Measurements from ENCODE around the gene CACNA2D1. TPM values are rescaled to one million over a fixed set of nuclear protein-coding genes. Genes with fewer than 3 reads are reported as not detected.

CACNA2D1 gene
- total RNA-seq, 1 experiment from 2014 or later = 0.27 TPM

DNA sequence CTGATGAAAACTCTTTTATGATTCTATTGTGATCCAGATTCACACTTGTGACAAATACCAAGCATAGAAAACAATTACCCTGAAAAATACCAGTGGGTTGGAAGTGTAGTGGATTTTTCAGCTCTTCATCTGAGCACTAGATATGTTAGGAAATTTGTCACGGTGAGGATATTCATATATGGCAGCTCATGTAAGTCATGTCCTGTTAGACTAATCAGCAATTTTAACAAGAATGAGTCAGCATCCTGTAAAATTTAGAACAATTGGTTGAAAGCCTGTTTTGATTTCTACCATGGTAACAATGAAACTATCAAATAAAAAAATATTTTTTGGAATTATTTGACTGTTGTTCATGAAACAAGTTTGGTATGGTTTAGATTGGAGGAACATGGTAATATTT lies 334.3 kb downstream of the CACNA2D1 start:
- ChIA-PET CTCF (no interaction called here), RAD21 (ENCODE audit: low non-redundant PET in 1 of 2, low total read pairs in 2 of 2, uncharacterized antibody in 2 of 2, unreplicated experiment in 2 of 2) (no interaction called here), POLR2A (no interaction called here)
- intact Hi-C loops (cut with micrococcal nuclease) = no loop called here
- Histone ChIP-seq H3K79me2 (ENCODE audit: insufficient read depth, low read length) (no peaks in the 10 kb centered on the region), H3K9me2 (ENCODE audit: insufficient read depth) (no peaks in the 10 kb centered on the region), H4K20me1 (ENCODE audit: insufficient read depth) (no peaks in the 10 kb centered on the region), H3K4me3 (replicated peaks in 1 of 2; ENCODE audit: low read depth in 1 of 2, low read length in 2 of 2) (no peak overlapping the region), H3K27ac (ENCODE audit: low read depth, low read length) (no peak overlapping the region), H2AFZ (ENCODE audit: low read depth, low read length, poor library complexity, severe bottlenecking) (peak overlapping the region; percentile 51), H3K9me3 (ENCODE audit: control insufficient read depth in 1 of 2, insufficient read depth in 1 of 2, low read depth in 1 of 2, low read length in 2 of 2) (no peaks in the 10 kb centered on the region), H3K27me3 (ENCODE audit: insufficient read depth, low read length) (no peaks in the 10 kb centered on the region), H3K4me2 (ENCODE audit: low read length) (no peak overlapping the region), H3K9ac (ENCODE audit: low read length) (no peak overlapping the region), H3K36me3 (ENCODE audit: control insufficient read depth in 1 of 2, insufficient read depth in 2 of 2, low read length in 2 of 2) (no peaks in the 10 kb centered on the region), H3K4me1 (ENCODE audit: control insufficient read depth in 1 of 2, insufficient read depth in 2 of 2, low read length in 2 of 2) (peaks cover 0 to 7% of the 10 kb centered on the region in 2 experiments; a peak in 2 of 4 replicates)
- ATAC-seq (no peak), DNase-seq (ENCODE audit: low read depth, low spot score) (no peak)
- BruUV-seq (replicated peaks) = no TSS peak
- TF ChIP-seq, protein P1, sequence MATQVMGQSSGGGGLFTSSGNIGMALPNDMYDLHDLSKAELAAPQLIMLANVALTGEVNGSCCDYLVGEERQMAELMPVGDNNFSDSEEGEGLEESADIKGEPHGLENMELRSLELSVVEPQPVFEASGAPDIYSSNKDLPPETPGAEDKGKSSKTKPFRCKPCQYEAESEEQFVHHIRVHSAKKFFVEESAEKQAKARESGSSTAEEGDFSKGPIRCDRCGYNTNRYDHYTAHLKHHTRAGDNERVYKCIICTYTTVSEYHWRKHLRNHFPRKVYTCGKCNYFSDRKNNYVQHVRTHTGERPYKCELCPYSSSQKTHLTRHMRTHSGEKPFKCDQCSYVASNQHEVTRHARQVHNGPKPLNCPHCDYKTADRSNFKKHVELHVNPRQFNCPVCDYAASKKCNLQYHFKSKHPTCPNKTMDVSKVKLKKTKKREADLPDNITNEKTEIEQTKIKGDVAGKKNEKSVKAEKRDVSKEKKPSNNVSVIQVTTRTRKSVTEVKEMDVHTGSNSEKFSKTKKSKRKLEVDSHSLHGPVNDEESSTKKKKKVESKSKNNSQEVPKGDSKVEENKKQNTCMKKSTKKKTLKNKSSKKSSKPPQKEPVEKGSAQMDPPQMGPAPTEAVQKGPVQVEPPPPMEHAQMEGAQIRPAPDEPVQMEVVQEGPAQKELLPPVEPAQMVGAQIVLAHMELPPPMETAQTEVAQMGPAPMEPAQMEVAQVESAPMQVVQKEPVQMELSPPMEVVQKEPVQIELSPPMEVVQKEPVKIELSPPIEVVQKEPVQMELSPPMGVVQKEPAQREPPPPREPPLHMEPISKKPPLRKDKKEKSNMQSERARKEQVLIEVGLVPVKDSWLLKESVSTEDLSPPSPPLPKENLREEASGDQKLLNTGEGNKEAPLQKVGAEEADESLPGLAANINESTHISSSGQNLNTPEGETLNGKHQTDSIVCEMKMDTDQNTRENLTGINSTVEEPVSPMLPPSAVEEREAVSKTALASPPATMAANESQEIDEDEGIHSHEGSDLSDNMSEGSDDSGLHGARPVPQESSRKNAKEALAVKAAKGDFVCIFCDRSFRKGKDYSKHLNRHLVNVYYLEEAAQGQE (IDR thresholded peaks at IDR 0.05; ENCODE audit: low read depth) = no peak
- TF ChIP-seq FOSL1 (IDR thresholded peaks at IDR 0.05; ENCODE audit: low read depth) = no peak
- TF ChIP-seq JUND (IDR thresholded peaks at IDR 0.05) = no peak
- TF ChIP-seq POLR2AphosphoS5 (IDR thresholded peaks at IDR 0.05; ENCODE audit: low read depth, low read length) = no peak
- no peak for TF ChIP-seq ELF1 (IDR thresholded peaks at IDR 0.05; ENCODE audit: borderline replicate concordance, low read depth)
- TF ChIP-seq YY1 (IDR thresholded peaks at IDR 0.05; ENCODE audit: extremely low read depth, insufficient replicate concordance, low read depth, low read length) = no peak
- no peak for TF ChIP-seq SP1 (IDR thresholded peaks at IDR 0.05; ENCODE audit: low read depth)

DNA sequence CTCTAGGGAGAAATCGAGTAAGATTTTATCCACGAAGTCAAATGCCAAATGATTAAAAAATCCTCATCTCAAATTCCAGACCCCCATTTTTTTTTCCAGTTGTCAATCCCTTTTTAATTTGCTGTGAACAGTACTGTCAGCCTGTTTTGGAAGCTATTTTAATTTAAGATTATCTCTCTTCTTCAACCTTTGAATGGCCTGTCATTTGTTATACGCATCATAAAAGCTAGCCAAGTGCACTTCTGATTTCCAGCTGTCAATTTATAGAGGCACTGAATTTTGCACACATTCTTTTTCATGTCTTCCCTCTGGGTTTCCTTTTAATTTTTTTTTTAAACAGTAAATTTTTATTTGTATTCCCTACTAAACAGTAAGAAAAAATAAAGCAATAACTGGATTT lies 337.4 kb downstream of the CACNA2D1 start:
- DNase-seq (ENCODE audit: low read depth, low spot score) (no peak), ATAC-seq (no peak)
- H2AFZ ChIP-seq (ENCODE audit: low read depth, low read length, poor library complexity, severe bottlenecking) = peak overlapping the region; percentile 94
- no peaks in the 10 kb centered on the region for H3K79me2 ChIP-seq (ENCODE audit: insufficient read depth, low read length)
- H3K9me3 ChIP-seq (ENCODE audit: control insufficient read depth in 1 of 2, insufficient read depth in 1 of 2, low read depth in 1 of 2, low read length in 2 of 2) = no peaks in the 10 kb centered on the region
- ChIA-PET POLR2A (no interaction called here), CTCF (interaction anchor here (0.6 kb wide), 1 partner anchor 58 kb away, joined by 3 read pairs; no protein-coding TSS in a partner anchor), RAD21 (ENCODE audit: low non-redundant PET in 1 of 2, low total read pairs in 2 of 2, uncharacterized antibody in 2 of 2, unreplicated experiment in 2 of 2) (no interaction called here)
- H3K36me3 ChIP-seq (ENCODE audit: control insufficient read depth in 1 of 2, insufficient read depth in 2 of 2, low read length in 2 of 2) = no peaks in the 10 kb centered on the region
- H3K9me2 ChIP-seq (ENCODE audit: insufficient read depth) = no peaks in the 10 kb centered on the region
- BruUV-seq (replicated peaks) = no TSS peak
- no peak overlapping the region for H3K4me2 ChIP-seq (ENCODE audit: low read length)
- H3K27me3 ChIP-seq (ENCODE audit: insufficient read depth, low read length) = no peaks in the 10 kb centered on the region
- no peak overlapping the region for H3K4me3 ChIP-seq (replicated peaks in 1 of 2; ENCODE audit: low read depth in 1 of 2, low read length in 2 of 2)
- H4K20me1 ChIP-seq (ENCODE audit: insufficient read depth) = no peaks in the 10 kb centered on the region
- H3K4me1 ChIP-seq (ENCODE audit: control insufficient read depth in 1 of 2, insufficient read depth in 2 of 2, low read length in 2 of 2) = peaks cover 0 to 7% of the 10 kb centered on the region in 2 experiments; a peak in 2 of 4 replicates
- H3K27ac ChIP-seq (ENCODE audit: low read depth, low read length) = no peak overlapping the region
- H3K9ac ChIP-seq (ENCODE audit: low read length) = no peak overlapping the region
- TF ChIP-seq FOSL1 (IDR thresholded peaks at IDR 0.05; ENCODE audit: low read depth) (no peak), ZNF274 (IDR thresholded peaks at IDR 0.05; ENCODE audit: low read depth, low read length) (no peak), SP1 (IDR thresholded peaks at IDR 0.05; ENCODE audit: low read depth) (no peak), CBX3 (IDR thresholded peaks at IDR 0.05; ENCODE audit: low read depth) (no peak), JUND (IDR thresholded peaks at IDR 0.05) (no peak), EZH2phosphoT487 (IDR thresholded peaks at IDR 0.05; ENCODE audit: borderline replicate concordance) (no peak)
- intact Hi-C loops (cut with micrococcal nuclease) = no loop called here

All from HCT116 (cell line).